Measurements from ENCODE around the gene HMX1.

GRCh38 chr4:8844976-8845690, 26.5 kb downstream of the HMX1 start:
- no peak for TF ChIP-seq CTCF (IDR thresholded peaks at IDR 0.05)
- no peak for TF ChIP-seq EP300 (IDR thresholded peaks at IDR 0.05)
